CD4-positive, alpha-beta memory T cell (primary cell): ENCODE data around the gene IL17RB. TPM values are rescaled to one million over a fixed set of nuclear protein-coding genes. Genes with fewer than 3 reads are reported as not detected.

Experiments used
- CTCF ChIA-PET: fragments of 350-600 bp; sonication (Branson Sonifier 250); formaldehyde crosslinking; loops from one replicate; lab custom pipeline; 2021; ENCODE audit warnings: inconsistent platforms; ENCODE audit not compliant: partially characterized antibody; lab: Charles Lee
- POLR2A ChIA-PET: fragments of 350-600 bp; sonication (Branson Sonifier 250); formaldehyde crosslinking; loops from one replicate; lab custom pipeline; 2021; ENCODE audit not compliant: partially characterized antibody; lab: Charles Lee
- DNase-seq, 5 donors: peaks; one replicate each; pipeline versions ENCODE4 v3.0.0 to v3.0.0-alpha.2; 2020 to 2022; ENCODE audit warnings: mixed read lengths in 1 of 5
- H3K27ac ChIP-seq: one replicate; pipeline ENCODE4 v1.7.0; 2013; ENCODE audit warnings: low read depth, low read length
- H3K27me3 ChIP-seq: 2 replicates; pipeline ENCODE4 v1.7.0; 2013; ENCODE audit warnings: mild to moderate bottlenecking, low read length, moderate library complexity; ENCODE audit not compliant: insufficient read depth
- H3K36me3 ChIP-seq: 2 replicates; pipeline ENCODE4 v1.7.0; 2013; ENCODE audit warnings: mild to moderate bottlenecking, low read length, moderate library complexity; ENCODE audit not compliant: insufficient read depth
- H3K4me1 ChIP-seq: 2 replicates; pipeline ENCODE4 v1.7.0; 2013; ENCODE audit warnings: mild to moderate bottlenecking, low read length, moderate library complexity; ENCODE audit not compliant: insufficient read depth
- H3K4me3 ChIP-seq, 2 donors: one replicate each; pipeline ENCODE4 v1.7.0; 2013; ENCODE audit warnings: low read length in 2 of 2, mild to moderate bottlenecking in 1 of 2
- H3K9me3 ChIP-seq, 2 donors: one replicate each; pipeline ENCODE4 v1.7.0; 2013; ENCODE audit warnings: low read length in 2 of 2, control low read depth in 1 of 2; ENCODE audit not compliant: control insufficient read depth in 1 of 2
- H3K27ac Mint-ChIP-seq, 7 donors: one replicate each; pipeline ENCODE4 v1.8.0; 2020 to 2021; ENCODE audit warnings: mixed read lengths in 7 of 7, mild to moderate bottlenecking in 6 of 7, inconsistent platforms in 3 of 7, moderate library complexity in 3 of 7
- H3K27me3 Mint-ChIP-seq, 2 donors: one replicate each; pipeline ENCODE4 v1.8.0; 2020 to 2021; ENCODE audit warnings: mixed read lengths in 2 of 2
- H3K36me3 Mint-ChIP-seq, 2 donors: one replicate each; pipeline ENCODE4 v1.8.0; 2020 to 2021; ENCODE audit warnings: mixed read lengths in 2 of 2, inconsistent platforms in 1 of 2, mild to moderate bottlenecking in 1 of 2
- H3K4me1 Mint-ChIP-seq, 4 donors: one replicate each; pipeline ENCODE4 v1.8.0; 2020 to 2021; ENCODE audit warnings: mixed read lengths in 4 of 4, mild to moderate bottlenecking in 1 of 4
- H3K4me3 Mint-ChIP-seq, 8 donors: one replicate each; pipeline ENCODE4 v1.8.0; 2020 to 2021; ENCODE audit warnings: mixed read lengths in 8 of 8, mild to moderate bottlenecking in 7 of 8, moderate library complexity in 6 of 8, inconsistent platforms in 3 of 8
- H3K9me3 Mint-ChIP-seq, 8 donors: one replicate each; pipeline ENCODE4 v1.8.0; 2020 to 2021; ENCODE audit warnings: mixed read lengths in 8 of 8, mild to moderate bottlenecking in 5 of 8, inconsistent platforms in 3 of 8, moderate library complexity in 1 of 8
- intact Hi-C: fragments of 100-400 bp; cut with micrococcal nuclease; formaldehyde crosslinking; loops from one replicate; pipeline ENCODE4 v1.15.1; 2023
- polyA plus RNA-seq, 2 donors: library from polyadenylated mRNA; unstranded; fragments of 300-500 nt; fragmentation: Illumina TruSeq; gene quantifications; one replicate each; pipeline ENCODE4 v1.2.3, GENCODE V29; 2021
- total RNA-seq, 2 experiments: library from RNA; stranded (reverse); gene quantifications; one replicate each; pipeline ENCODE4 v1.2.3, GENCODE V29; 2021

The IL17RB gene
- total and polyA plus RNA-seq, 4 experiments from 2014 or later, result 0.09 to 1.0 (median 0.76) TPM

- H3K4me1 Mint-ChIP-seq, result no peaks in the 10 kb centered on the region
- H3K4me3 ChIP-seq, result no peak overlapping the region
- intact Hi-C loops, result no loop called here
- H3K36me3 Mint-ChIP-seq, result peaks cover 21 to 28% of the 10 kb centered on the region in 2 donors
- no peaks in the 10 kb centered on the region for H3K27me3 Mint-ChIP-seq
- no peak for DNase-seq
- no peak overlapping the region for H3K4me3 Mint-ChIP-seq
- H3K4me1 ChIP-seq, result no peaks in the 10 kb centered on the region
- ChIA-PET POLR2A (no interaction called here), CTCF (no interaction called here)
- peak overlapping the region in 1 of 7 donors; percentile 59 for H3K27ac Mint-ChIP-seq
- H3K9me3 Mint-ChIP-seq, result no peaks in the 10 kb centered on the region
- H3K36me3 ChIP-seq, result peaks cover 6% of the 10 kb centered on the region
- no peaks in the 10 kb centered on the region for H3K27me3 ChIP-seq
- H3K9me3 ChIP-seq, result no peaks in the 10 kb centered on the region
- H3K27ac ChIP-seq, result no peak overlapping the region
Observed at GRCh38 chr3:53858096-53858741, 11.9 kb downstream of the IL17RB start.

GRCh38 chr3:53859178-53859577, 12.8 kb downstream of the IL17RB start:
- CTCF ChIA-PET, result no interaction called here
- H3K27ac Mint-ChIP-seq, result no peak overlapping the region
- no peaks in the 10 kb centered on the region for H3K4me1 Mint-ChIP-seq

GRCh38 chr3:53860196-53860595, 13.8 kb downstream of the IL17RB start:
- Mint-ChIP-seq H3K27ac (peak overlapping the region in 1 of 7 donors; percentile 8), H3K4me1 (no peaks in the 10 kb centered on the region), H3K4me3 (no peak overlapping the region), H3K36me3 (peaks cover 29 to 42% of the 10 kb centered on the region in 2 donors), H3K27me3 (no peaks in the 10 kb centered on the region), H3K9me3 (no peaks in the 10 kb centered on the region)
- POLR2A ChIA-PET, result no interaction called here
- Histone ChIP-seq H3K27me3 (no peaks in the 10 kb centered on the region), H3K36me3 (peaks cover 6% of the 10 kb centered on the region), H3K4me1 (no peaks in the 10 kb centered on the region), H3K9me3 (no peaks in the 10 kb centered on the region), H3K27ac (no peak overlapping the region), H3K4me3 (no peak overlapping the region)
- CTCF ChIA-PET, result no interaction called here
- DNase-seq, result no peak
- intact Hi-C loops, result no loop called here

More at GRCh38 chr3:53859178-53859577, 12.8 kb downstream of the IL17RB start:
- H3K36me3 Mint-ChIP-seq, result peaks cover 21 to 36% of the 10 kb centered on the region in 2 donors
- H3K9me3 Mint-ChIP-seq, result no peaks in the 10 kb centered on the region
- H3K27ac ChIP-seq, result no peak overlapping the region
- peaks cover 6% of the 10 kb centered on the region for H3K36me3 ChIP-seq
- no peaks in the 10 kb centered on the region for H3K27me3 Mint-ChIP-seq
- intact Hi-C loops, result no loop called here
- H3K4me1 ChIP-seq, result no peaks in the 10 kb centered on the region
- no peaks in the 10 kb centered on the region for H3K9me3 ChIP-seq
- no peak overlapping the region for H3K4me3 ChIP-seq
- no peak for DNase-seq
- H3K4me3 Mint-ChIP-seq, result no peak overlapping the region
- POLR2A ChIA-PET, result no interaction called here
- no peaks in the 10 kb centered on the region for H3K27me3 ChIP-seq

GRCh38 chr3:53862241-53862640, 15.9 kb downstream of the IL17RB start:
- no peaks in the 10 kb centered on the region for H3K4me1 Mint-ChIP-seq
- H3K27ac Mint-ChIP-seq, result peak overlapping the region in 1 of 7 donors; percentile 80
- H3K9me3 ChIP-seq, result no peaks in the 10 kb centered on the region
- intact Hi-C loops, result no loop called here
- CTCF ChIA-PET, result no interaction called here
- H3K27ac ChIP-seq, result no peak overlapping the region
- no peak for DNase-seq
- H3K4me3 Mint-ChIP-seq, result no peak overlapping the region
- POLR2A ChIA-PET, result no interaction called here
- H3K4me1 ChIP-seq, result no peaks in the 10 kb centered on the region
- H3K27me3 Mint-ChIP-seq, result no peaks in the 10 kb centered on the region
- H3K9me3 Mint-ChIP-seq, result no peaks in the 10 kb centered on the region
- H3K4me3 ChIP-seq, result no peak overlapping the region
- H3K36me3 ChIP-seq, result peaks cover 6% of the 10 kb centered on the region
- H3K27me3 ChIP-seq, result no peaks in the 10 kb centered on the region
- H3K36me3 Mint-ChIP-seq, result peaks cover 32 to 52% of the 10 kb centered on the region in 2 donors

- CTCF ChIA-PET, result no interaction called here
- intact Hi-C loops, result no loop called here
- Mint-ChIP-seq H3K4me3 (no peak overlapping the region), H3K4me1 (no peaks in the 10 kb centered on the region), H3K9me3 (no peaks in the 10 kb centered on the region), H3K36me3 (peaks cover 40 to 61% of the 10 kb centered on the region in 2 donors), H3K27me3 (no peaks in the 10 kb centered on the region), H3K27ac (no peak overlapping the region)
- Histone ChIP-seq H3K27ac (no peak overlapping the region), H3K36me3 (peaks cover 6% of the 10 kb centered on the region), H3K9me3 (no peaks in the 10 kb centered on the region), H3K27me3 (no peaks in the 10 kb centered on the region), H3K4me3 (no peak overlapping the region), H3K4me1 (no peaks in the 10 kb centered on the region)
- DNase-seq, result no peak
- POLR2A ChIA-PET, result no interaction called here
Observed at GRCh38 chr3:53863145-53863544, 16.8 kb downstream of the IL17RB start.

GRCh38 chr3:53865732-53866499, 19.5 kb downstream of the IL17RB start:
- H3K4me1 ChIP-seq, result no peaks in the 10 kb centered on the region
- DNase-seq, result no peak
- no peaks in the 10 kb centered on the region for H3K27me3 ChIP-seq
- H3K36me3 Mint-ChIP-seq, result peaks cover 50 to 76% of the 10 kb centered on the region in 2 donors
- H3K9me3 ChIP-seq, result no peaks in the 10 kb centered on the region
- no peaks in the 10 kb centered on the region for H3K27me3 Mint-ChIP-seq
- CTCF ChIA-PET, result no interaction called here
- H3K4me1 Mint-ChIP-seq, result peaks cover 0 to 2% (median under 1%) of the 10 kb centered on the region in 4 donors
- H3K36me3 ChIP-seq, result peaks cover 25% of the 10 kb centered on the region
- no peak overlapping the region for H3K4me3 Mint-ChIP-seq
- POLR2A ChIA-PET, result no interaction called here
- intact Hi-C loops, result no loop called here
- H3K27ac Mint-ChIP-seq, result peak overlapping the region in 1 of 7 donors; percentile 29
- H3K27ac ChIP-seq, result no peak overlapping the region
- H3K9me3 Mint-ChIP-seq, result no peaks in the 10 kb centered on the region
- H3K4me3 ChIP-seq, result no peak overlapping the region
